Prostate gland (tissue), 2 donors: ENCODE measurements around the gene CTNNBIP1.
"Not testable (repeated sequence)": the region's sequence is repeated elsewhere in the genome, so short reads cannot be mapped to it uniquely, and the experiment has no call there.

Source experiments
- CTCF ChIP-seq, 4 experiments: fragments of 200-600 bp in 2 of 4; fragments of 450-650 bp in 2 of 4; sonication (generic) in 2 of 4; IDR thresholded peaks; 1 replicate in 3 of 4; 2 replicates in 1 of 4; pipeline ENCODE4 v1.5.1; 2016 to 2019; ENCODE audit warnings: antibody characterized with exemption in 4 of 4, mild to moderate bottlenecking in 2 of 4, moderate library complexity in 2 of 4
- POLR2A ChIP-seq: fragments of 450-650 bp; IDR thresholded peaks from one replicate; pipeline ENCODE4 v1.6.1; 2016; ENCODE audit warnings: antibody characterized with exemption, mild to moderate bottlenecking

GRCh38 chr1:9803003-9803918, 106.8 kb downstream of the CTNNBIP1 start:
- not testable (repeated sequence) for TF ChIP-seq CTCF (IDR thresholded peaks at IDR 0.05); POLR2A
